Right ventricle myocardium superior (tissue), 1 donor: ENCODE data around the gene MAP7D1. TPM values are rescaled to one million over a fixed set of nuclear protein-coding genes. Genes with fewer than 3 reads are reported as not detected.
"Not testable (repeated sequence)": the region's sequence is repeated elsewhere in the genome, so short reads cannot be mapped to it uniquely, and the experiment has no call there.

Experiments
- ATAC-seq: fragments of 200-7000 bp; cut with Tn5 transposase; one replicate; pipeline ENCODE4 v1.9.1; 2020; ENCODE audit warnings: mild to moderate bottlenecking; ENCODE audit not compliant: poor library complexity
- DNase-seq: peaks from one replicate; pipeline ENCODE4 v3.0.0-alpha.2; 2020
- intact Hi-C: fragments of 100-400 bp; cut with DNase I; formaldehyde crosslinking; loops from one replicate; pipeline ENCODE4 v1.11.2; 2022
- total RNA-seq: library from RNA; stranded (reverse); fragmentation: NEBNext Ultra II Directional; extraction: Animal tissue kit (Norgen Biotek cat#: 25700); gene quantifications from one replicate; pipeline ENCODE4 v1.2.1, GENCODE V29; 2021
- donor health status: DM: no; HTN: yes; CAD: no; lungs with severe emphysema.

The MAP7D1 gene
- total RNA-seq, 1 donor from 2014 or later, result 390 TPM

DNA sequence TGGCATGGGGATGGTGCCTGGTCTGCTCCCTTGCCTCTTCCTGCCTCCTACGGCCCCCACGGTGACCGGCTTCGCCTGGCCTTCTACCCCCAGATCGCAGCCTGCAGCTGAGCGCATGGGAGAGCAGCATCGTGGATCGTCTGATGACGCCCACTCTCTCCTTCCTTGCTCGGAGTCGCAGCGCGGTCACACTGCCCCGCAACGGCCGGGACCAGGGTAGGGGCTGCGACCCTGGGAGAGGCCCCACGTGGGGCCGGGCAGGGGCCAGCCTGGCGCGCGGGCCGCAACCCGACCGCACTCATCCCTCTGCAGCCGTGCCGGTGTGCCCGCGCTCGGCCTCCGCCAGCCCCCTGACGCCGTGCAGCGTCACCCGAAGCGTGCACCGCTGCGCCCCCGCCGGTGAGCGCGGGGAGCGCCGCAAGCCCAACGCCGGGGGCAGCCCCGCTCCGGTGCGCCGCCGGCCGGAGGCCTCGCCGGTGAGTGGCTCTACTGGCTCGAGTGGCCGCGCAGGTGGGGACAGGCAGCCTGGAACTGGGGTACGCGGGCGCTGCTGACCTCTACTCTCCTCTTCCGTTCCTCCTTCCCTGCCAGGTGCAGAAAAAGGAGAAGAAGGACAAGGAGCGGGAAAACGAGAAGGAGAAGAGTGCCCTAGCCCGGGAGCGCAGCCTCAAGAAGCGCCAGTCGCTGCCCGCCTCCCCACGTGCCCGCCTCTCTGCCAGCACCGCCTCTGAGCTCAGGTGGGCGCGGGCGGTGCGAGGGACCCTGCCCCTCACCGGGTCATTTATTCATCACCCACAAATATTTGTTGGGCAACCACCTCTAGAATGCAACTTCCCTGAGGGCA lies 20.4 kb downstream of the MAP7D1 start:
- intact Hi-C loops, result no loop called here
- DNase-seq, result peak; percentile 51
- ATAC-seq, result peak; percentile 64

DNA sequence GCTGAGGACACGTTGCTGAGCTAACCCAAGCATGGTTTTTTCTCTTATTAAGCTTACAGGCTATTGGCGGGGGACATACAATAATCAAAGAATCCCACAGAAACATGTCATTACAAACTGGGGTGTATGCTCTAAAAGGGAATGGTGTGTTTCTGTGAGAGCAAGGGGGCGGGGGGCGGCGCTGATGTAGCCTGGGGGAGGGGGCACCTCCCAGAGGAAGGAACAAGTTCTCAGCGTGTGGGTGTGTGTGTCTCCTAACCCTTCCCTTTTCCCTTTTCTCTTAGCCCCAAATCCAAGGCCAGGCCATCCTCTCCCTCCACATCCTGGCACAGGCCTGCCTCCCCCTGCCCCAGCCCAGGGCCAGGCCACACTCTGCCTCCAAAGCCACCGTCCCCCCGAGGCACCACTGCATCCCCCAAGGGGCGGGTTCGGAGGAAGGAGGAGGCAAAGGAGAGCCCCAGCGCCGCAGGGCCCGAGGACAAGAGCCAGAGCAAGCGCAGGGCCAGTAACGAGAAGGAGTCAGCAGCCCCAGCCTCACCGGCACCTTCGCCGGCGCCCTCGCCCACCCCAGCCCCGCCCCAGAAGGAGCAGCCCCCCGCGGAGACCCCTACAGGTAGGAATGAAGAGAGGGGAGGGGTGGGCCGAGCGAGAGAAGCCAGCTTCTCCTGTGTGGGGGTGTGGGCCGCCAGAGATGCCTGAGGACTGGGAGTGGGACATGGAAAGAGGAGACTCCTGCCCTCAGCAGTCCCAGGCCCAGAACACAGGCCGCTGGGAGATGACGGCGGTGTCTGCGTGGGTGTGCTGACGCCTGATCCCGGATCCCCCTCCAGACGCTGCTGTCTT lies 21.9 kb downstream of the MAP7D1 start:
- DNase-seq (no peak), ATAC-seq (no peak)
- intact Hi-C loops, result no loop called here

DNA sequence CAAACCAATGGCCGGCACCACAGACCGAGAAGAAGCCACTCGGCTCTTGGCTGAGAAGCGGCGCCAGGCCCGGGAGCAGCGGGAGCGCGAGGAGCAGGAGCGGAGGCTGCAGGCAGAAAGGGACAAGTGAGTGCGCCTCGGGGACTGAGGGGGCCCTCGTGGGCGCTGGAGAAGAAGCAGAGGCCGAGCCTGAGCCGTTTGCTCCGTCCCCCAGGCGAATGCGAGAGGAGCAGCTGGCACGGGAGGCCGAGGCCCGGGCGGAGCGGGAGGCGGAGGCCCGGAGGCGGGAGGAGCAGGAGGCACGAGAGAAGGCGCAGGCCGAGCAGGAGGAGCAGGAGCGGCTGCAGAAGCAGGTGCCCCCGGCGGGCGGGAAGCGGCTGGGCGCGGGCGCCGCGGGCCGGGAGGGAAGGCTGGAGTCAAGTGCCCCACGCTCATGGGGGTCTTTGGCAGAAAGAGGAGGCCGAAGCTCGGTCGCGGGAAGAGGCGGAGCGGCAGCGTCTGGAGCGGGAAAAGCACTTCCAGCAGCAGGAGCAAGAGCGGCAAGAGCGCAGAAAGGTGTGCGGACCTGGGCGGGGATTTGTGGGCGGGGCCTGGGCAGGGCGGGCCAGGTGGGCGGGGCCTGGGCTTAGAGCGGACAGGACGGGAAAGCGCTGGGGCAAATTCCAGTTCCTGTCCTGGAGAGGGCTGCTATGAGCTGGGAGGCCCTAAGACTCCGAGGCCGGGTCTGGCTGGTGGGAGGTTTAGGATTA lies 22.7 kb downstream of the MAP7D1 start:
- intact Hi-C loops, result no loop called here
- peak; percentile 44 for ATAC-seq

DNA sequence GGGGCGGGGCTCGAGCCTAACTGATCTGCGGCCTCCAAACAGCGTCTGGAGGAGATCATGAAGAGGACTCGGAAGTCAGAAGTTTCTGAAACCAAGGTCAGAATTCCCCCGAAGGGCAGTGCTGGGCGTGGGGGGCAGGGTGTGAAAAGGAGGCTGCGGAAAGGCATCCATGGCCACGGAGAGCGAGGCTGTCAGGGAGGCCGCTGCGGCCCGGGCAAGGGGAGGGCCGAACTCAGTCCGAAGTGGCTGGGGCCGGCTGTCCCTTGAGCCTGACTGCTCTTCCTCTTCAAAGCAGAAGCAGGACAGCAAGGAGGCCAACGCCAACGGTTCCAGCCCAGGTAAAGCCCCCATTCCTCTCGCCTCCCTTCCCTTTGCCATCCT lies 23.2 kb downstream of the MAP7D1 start:
- ATAC-seq (no peak), DNase-seq (no peak)
- intact Hi-C loops, result no loop called here

More for the DNA sequence above, 22.7 kb downstream of the MAP7D1 start:
- peak; percentile 67 for DNase-seq

DNA sequence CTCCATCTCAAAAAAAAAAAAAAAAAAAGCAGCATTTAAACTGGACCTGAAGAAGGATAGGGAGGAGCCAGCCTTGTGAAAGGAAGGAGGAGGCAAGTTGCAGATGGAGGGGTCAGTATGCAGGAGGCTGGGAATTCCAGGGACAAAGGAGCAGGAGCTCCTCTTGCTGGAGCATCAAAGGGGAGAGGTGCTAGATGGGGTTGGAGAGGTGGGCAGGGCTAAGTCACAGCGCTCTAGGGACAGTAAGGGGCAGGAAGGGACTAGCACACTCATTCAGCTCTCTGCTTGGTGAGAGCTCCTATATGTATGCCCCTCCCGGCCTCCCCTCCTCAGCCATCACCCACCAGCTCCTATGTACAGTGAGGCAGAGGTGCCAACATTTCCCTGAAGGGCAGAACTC lies 26.8 kb downstream of the MAP7D1 start:
- ATAC-seq, result no peak
- intact Hi-C loops, result no loop called here
- no peak for DNase-seq

DNA sequence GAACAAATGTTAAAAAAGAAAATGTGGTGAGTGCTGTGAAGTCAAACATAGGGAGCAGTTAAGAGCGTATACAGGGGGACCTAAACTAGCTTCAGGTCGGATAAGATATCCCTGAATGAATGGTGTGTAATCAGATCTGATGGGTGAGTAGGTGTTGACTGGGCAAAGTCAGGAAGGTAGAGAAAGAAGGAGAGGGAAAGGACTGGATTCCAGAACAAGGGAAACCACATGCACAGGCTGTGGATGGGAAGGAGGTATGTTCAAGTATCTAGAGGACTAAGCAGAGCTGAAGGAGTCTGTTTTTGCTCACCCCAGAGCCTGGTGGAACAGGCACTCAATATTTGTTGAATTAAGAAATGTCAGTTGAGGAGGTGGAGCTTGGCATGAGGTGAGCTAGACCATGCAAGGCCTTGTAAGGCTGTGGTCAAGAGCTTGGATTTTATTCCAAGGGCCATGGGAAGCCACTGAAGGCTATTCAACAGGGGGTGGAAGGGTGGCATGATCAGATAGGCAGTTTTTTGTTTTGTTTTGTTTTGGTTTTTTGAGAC lies 27.4 kb downstream of the MAP7D1 start:
- intact Hi-C loops, result no loop called here
- no peak for ATAC-seq
- DNase-seq, result no peak

DNA sequence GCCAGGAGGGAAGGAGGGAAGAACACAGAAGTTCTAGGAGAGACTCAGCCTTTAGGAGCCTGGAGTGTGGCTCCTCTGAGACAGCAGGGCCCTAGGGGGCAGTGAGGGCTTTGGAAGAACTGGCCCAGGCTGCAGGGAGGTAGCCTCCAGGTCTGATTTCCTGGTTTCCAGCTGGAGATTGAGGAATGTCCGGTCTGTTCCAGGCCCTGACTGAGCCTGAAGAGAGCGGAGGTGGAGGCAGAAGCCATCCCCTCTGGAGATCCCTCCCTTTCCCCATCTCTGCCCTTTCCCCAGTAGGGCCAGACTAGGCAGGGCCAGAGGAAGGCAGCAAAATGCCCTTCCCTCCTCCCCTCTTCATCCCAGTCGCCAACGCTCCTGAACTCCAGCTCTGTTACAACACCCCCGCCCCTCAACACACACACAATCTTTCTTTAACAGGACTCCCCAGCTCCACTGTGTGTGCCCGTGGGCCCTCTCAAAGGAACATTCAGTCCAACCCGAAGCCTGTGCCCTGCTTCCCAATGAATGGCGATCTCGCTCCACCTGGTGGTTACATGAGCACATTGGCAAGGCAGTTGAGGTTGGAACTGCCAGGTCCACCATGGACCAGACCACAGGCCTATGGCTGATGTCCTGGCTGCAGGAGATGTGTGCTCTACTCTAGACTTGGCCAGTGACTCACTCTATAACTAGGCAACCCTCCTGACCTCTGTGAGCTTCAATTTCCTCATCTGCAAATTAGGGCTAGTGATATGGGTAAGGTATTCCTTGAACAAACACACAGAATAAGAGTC lies 32.0 kb downstream of the MAP7D1 start:
- peak; percentile 94 for ATAC-seq
- intact Hi-C loops, result loop anchor here (2.0 kb wide), 1 partner anchor 33 kb away; no protein-coding TSS in a partner anchor
- DNase-seq, result peak; percentile 88

DNA sequence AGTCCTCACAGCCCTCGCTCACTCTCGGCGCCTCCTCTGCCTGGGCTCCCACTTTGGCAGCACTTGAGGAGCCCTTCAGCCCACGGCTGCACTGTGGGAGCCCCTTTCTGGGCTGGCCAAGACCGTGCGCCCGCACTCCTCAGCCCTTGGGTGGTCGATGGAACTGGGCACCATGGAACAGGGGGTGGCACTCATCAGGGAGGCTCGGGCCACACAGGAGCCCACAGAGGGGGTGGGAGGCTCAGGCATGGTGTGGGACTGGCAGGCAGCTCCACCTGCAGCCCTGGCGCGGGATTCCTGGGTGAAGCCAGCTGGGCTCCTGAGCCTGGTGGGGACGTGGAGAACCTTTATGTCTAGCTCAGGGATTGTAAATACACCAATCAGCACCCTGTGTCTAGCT lies 40.8 kb downstream of the MAP7D1 start:
- not testable (repeated sequence) for DNase-seq, ATAC-seq
- intact Hi-C loops, result loop anchor here (10.0 kb wide), 1 partner anchor 102 kb away; no protein-coding TSS in a partner anchor

DNA sequence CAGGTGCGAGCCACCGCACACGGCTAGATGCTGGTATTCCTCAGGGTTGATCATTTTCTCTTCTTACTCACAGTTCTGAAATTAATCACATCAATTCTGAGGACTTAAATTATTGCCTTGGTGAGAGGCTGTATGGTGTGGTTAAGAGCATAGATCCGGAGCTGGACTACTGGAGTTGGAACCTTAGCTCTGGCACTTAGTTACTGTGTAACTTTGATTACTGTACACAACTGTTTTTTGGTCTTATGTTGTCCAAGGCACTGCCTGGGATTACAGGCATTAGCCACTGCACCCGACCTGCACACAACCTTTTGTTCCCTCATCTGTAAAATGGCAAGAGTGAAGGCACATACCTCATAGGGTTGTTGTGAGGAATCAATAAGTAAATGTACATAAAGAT lies 42.7 kb downstream of the MAP7D1 start:
- ATAC-seq (no peak), DNase-seq (no peak)
- intact Hi-C loops, result loop anchor here (10.0 kb wide), 1 partner anchor 104 kb away; no protein-coding TSS in a partner anchor

DNA sequence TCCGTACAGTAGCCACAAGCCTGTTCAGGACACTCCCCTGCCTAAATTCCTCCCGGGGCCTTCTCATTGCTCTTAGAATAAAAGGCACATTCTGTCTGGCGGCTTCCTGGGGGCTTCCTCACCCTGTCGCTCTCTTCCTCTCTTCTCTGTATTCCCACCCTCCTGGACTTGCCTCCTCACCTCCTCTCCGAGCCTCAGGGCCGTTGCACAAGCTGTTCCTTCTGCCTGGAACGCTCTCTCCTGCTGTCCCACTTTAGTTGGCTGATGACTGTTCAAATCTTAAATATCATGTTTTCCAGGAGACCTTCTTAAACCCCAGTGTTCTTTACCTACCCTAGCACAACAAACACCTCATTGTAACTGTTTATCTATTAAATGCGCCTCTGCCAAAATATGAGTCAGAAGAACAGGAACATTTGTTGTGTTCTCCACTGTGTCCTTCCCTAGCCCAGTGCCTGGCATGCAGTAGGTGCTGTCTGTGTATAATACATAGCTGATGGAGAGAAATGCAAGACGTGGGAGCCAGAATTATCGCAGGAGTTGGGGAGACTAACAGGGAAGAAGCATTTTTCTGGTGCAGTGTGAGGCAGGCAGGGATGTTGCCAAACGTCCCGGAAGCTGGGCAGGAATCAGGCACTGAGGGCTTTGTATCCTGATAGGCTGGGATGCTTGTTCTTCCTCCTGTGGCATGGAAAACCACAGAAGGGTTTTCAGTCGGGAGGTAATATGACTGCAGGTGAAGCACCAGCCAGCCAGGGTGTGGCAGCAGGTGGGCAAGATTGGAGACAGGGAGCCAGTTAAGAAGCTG lies 44.2 kb downstream of the MAP7D1 start:
- intact Hi-C loops, result loop anchor here (10.0 kb wide), 1 partner anchor 105 kb away; no protein-coding TSS in a partner anchor
- peak; percentile 49 for DNase-seq
- peak; percentile 51 for ATAC-seq

DNA sequence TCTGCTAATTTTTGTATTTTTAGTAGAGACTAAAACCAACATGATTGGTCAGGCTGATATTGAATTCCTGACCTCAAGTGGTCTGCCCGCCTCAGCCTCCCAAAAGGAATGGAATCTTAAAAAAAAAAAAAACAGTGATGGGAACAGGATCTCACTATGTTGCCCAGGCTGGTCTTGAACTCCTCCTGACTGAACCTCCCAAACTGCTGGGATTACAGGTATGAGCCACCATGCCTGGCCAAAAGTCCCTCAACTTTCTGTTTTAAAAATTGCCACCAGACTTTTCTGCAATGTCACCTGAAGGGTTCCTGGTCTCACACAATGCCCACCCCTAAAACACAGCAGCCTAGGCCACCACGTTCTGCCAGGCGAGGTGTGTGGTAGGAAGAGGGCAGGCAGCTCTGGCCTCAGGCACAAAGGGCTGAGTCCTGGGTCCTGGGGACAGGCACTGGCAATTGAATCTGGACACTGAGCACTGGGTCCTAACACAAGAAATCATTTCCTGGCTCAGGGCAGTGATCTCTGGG lies 47.1 kb downstream of the MAP7D1 start:
- ATAC-seq (no peak), DNase-seq (peak; percentile 19)
- intact Hi-C loops, result no loop called here

DNA sequence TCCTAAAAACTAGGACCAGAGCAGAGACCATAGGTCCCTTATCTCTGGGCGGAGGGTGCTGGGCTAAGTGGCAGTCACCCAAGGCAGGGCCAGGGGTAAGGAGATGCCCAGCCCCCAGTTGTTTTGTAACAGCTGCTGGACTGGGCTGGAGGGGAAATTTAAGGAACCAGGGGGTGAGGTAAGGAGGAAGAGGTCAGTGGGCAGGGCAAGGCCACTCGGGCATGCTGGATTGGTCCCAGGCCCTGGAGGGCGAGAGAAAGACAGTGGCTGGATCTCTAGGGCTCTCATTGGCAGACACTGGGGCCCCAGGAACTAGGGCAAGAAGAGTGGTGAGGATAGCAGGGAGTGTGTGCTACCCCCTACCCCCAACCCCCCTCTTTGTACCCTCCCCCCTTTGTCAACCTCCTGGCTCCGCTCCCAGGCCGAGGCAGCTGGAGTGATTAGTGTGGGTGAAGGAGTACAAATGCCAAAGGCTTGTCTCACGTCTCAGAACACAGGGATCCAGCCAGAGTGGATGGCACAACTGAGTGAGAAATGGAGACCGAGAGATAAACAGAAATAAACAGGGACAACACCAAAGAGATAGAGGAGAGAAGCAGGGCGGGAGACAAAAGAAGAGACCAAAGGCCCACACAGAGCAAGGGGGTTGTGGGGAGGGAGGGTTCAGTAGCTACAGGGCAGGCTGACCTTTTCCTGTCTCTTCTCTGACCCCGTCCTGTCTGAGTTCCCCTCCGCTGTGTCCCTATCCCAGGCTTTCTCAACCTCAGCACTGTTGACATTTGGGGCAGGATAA lies 47.8 kb downstream of the MAP7D1 start:
- peak; percentile 86 for DNase-seq
- intact Hi-C loops, result no loop called here
- ATAC-seq, result peak; percentile 69

DNA sequence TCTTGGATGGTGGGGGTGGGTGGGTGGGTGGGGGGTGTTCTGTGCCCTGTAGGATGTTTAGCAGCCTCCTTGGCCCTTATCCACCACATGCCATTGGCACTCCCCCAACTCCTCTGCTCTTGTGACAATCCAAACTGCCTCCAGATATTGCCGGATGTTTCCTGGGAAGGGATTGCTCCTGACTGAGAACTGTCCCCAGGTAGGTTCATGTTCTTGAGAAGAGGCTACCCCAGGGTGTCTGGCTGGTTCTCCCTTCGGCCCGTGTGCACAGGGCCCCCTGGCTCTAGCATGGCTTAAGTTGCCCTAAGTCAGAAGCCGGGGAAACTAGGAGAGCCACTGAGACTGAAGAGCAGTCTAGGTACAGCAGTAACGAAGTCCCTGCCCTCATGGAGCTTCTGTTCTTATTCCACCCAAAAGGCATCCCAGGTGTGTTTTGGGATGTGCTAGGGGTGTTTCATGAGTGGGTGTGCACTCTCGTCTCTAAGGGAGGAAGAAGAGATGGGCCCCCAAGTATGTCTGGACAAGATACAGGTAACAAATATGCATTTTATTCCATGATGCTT lies 48.5 kb downstream of the MAP7D1 start:
- DNase-seq, result peak; percentile 72
- intact Hi-C loops, result no loop called here
- ATAC-seq, result peak; percentile 14

DNA sequence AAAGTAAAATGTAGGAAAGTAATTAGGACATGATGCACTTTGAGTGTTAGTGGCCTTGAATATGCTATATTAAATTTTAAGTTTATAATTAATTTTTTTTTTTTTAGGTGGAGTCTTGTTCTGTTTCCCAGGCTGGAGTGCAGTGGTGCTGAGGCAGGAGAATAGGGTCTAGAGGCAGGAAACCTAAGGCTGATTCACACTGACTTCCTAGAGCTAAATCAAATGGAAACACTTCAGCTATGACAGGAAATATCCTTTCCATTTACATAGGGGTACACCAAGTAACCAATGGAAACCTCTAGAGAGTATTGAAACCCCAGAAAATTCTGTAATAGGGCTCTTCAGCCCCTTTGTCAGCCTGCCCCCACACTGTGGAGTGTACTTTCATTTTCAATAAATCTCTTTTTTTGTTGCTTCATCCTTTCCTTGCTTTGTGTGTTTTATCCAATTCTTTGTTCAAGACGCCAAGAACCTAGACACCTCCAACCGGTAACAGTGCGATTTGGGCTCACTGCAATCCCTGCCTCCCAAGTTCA lies 50.4 kb downstream of the MAP7D1 start:
- ATAC-seq, result no peak
- intact Hi-C loops, result no loop called here

DNA sequence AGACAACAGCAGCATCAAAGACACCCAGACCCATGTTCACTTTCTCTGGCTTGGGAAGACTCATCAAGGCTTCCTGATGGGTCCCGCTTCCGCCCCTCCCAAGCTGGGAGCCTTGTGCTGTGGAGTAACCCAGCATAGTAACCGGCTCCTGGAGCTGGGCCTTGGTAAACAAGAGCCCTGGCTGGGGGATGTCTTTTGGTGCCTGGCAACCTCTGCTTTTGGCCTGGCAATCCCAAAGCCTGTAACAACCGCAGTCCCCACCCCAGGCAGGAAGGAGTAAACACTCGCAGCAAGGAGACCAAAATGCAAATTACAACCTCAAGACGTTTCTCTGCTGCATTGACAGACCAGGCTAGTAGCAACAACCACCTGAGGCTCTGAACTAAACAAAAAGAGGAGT lies 51.4 kb downstream of the MAP7D1 start:
- intact Hi-C loops, result no loop called here
- ATAC-seq (peak; percentile 33), DNase-seq (peak; percentile 80)

More for the DNA sequence above, 50.4 kb downstream of the MAP7D1 start:
- DNase-seq, result no peak
